NB4 (cell line): Measurements from ENCODE around the gene CEP192.

Source experiments
- DNase-seq: peaks from one replicate; pipeline ENCODE4 v3.0.0; 2010; ENCODE audit warnings: low read depth
- H3K4me3 ChIP-seq: one replicate; pipeline ENCODE4 v1.5.1; 2011; ENCODE audit warnings: mild to moderate bottlenecking, low read depth, low read length, moderate library complexity
- CTCF ChIP-seq: IDR thresholded peaks from one replicate; pipeline ENCODE4 v1.5.1; 2012; ENCODE audit warnings: low read depth, low read length
- MAX ChIP-seq: IDR thresholded peaks from 2 replicates; pipeline ENCODE4 v1.6.1; 2011; ENCODE audit warnings: low read depth, low read length
- MYC ChIP-seq: IDR thresholded peaks from 2 replicates; pipeline ENCODE4 v1.6.1; 2011; ENCODE audit warnings: low read depth, low read length
- POLR2A ChIP-seq: IDR thresholded peaks from 2 replicates; pipeline ENCODE4 v1.6.1; 2011; ENCODE audit warnings: mild to moderate bottlenecking; ENCODE audit not compliant: insufficient read length; ENCODE audit errors: extremely low read depth

CEP192 gene

GRCh38 chr18:12990123-12990475 is 1.1 kb upstream of the CEP192 start:
- peak; percentile 59 for DNase-seq
- TF ChIP-seq MAX (peak; percentile 23; the same call in 1 of the 2 replicates), POLR2A (no peak)
- peak overlapping the region; percentile 95 for H3K4me3 ChIP-seq

GRCh38 chr18:12990641-12990966 is 558 bp upstream of the CEP192 start:
- TF ChIP-seq MAX = no peak
- TF ChIP-seq POLR2A = no peak
- TF ChIP-seq MYC = 0 out of 2 replicates have a peak, but pooled peaks have one; percentile 4
- TF ChIP-seq CTCF = no peak
- no peak for DNase-seq
- H3K4me3 ChIP-seq = peak overlapping the region; percentile 95

- no peak for DNase-seq
- no peak for TF ChIP-seq MAX
- no peak for TF ChIP-seq MYC
- TF ChIP-seq CTCF = no peak
- peak overlapping the region; percentile 95 for H3K4me3 ChIP-seq
Observed at GRCh38 chr18:12991821-12992179, 638 bp downstream of the CEP192 start.

GRCh38 chr18:12993439-12993838 is 2.3 kb downstream of the CEP192 start:
- peak overlapping the region; percentile 95 for H3K4me3 ChIP-seq

GRCh38 chr18:12995424-12995823 is 4.3 kb downstream of the CEP192 start:
- no peak overlapping the region for H3K4me3 ChIP-seq
- TF ChIP-seq MAX (no peak), CTCF (no peak), MYC (no peak), POLR2A (no peak)
- no peak for DNase-seq

More at GRCh38 chr18:12993439-12993838, 2.3 kb downstream of the CEP192 start:
- DNase-seq = no peak
- TF ChIP-seq MAX (no peak), POLR2A (no peak), MYC (no peak), CTCF (no peak)

GRCh38 chr18:12995952-12996477 is 4.9 kb downstream of the CEP192 start:
- TF ChIP-seq CTCF (no peak), MAX (no peak), MYC (no peak), POLR2A (no peak)
- H3K4me3 ChIP-seq = no peak overlapping the region
- DNase-seq = no peak
